Jurkat, Clone E6-1 (cell line): Measurements from ENCODE around the gene LDB3. TPM values are rescaled to one million over a fixed set of nuclear protein-coding genes. Genes with fewer than 3 reads are reported as not detected.
"Not testable (repeated sequence)": the region's sequence is repeated elsewhere in the genome, so short reads cannot be mapped to it uniquely, and the experiment has no call there.

Experiments used
- DNase-seq: peaks from one replicate; pipeline ENCODE4 v3.0.0-alpha.2; 2011; ENCODE audit warnings: low read depth, low spot score
- H3K4me3 ChIP-seq: 2 replicates; pipeline ENCODE4 v1.5.1; 2011; ENCODE audit warnings: mild to moderate bottlenecking, low read length, control low read depth, moderate library complexity
- polyA plus RNA-seq: library from polyadenylated mRNA; unstranded; fragments of >200 nt; gene quantifications from one replicate; pipeline ENCODE4 v1.2.1, GENCODE V29; 2012; ENCODE audit warnings: missing spikeins; ENCODE audit not compliant: insufficient read length, insufficient read depth

LDB3 gene
- 0.57 TPM for polyA plus RNA-seq

GRCh38 chr10:86668297-86669165 is at the start of gene LDB3:
Gene LDB3, plus strand, starts transcription at chr10:86668511. Its CDS starts 181 bp downstream, at chr10:86668692.
- H3K4me3 ChIP-seq, result no peak within 1 kb of the TSS
- no peak for DNase-seq

DNA sequence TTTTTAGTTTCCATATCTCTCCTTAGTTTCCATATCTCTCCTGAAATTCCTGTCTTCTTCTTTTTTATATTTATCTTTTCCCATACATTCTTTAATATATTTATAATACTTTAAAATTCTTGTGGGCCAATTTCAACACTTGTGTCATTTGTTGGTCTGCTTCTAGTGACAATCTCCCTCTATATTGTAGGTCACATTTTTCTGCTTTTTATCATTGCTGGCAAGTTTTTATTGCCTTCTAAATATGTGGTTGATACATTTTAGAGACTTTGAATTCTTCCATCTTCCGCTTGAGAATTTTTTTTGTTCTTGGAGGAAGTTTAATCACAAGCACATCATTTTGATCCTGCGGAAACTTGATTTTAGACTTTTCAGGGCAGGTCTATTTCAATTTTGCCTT is 40.0 kb upstream of the LDB3 start:
- DNase-seq, result no peak
- no peak overlapping the region for H3K4me3 ChIP-seq

DNA sequence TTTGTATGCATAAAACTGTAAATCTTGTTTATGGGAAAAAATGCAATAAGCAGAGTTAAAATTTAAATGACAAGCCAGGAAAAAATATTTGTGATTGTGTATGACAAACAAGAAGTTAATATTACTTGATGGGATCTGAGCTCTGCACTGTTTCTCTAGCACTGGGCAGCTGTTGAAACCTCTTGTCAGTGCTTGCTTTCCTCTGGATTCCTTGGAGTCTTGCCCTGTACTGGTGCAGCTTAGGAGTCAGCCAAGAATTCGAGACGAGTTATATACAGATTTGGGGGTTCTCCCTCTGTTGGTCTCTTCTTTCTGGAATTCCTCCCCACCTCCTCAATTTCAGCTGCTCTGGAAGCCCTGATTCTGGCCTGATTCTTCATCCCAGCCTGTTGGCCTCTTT is 38.2 kb upstream of the LDB3 start:
- no peak for DNase-seq
- no peak overlapping the region for H3K4me3 ChIP-seq

DNA sequence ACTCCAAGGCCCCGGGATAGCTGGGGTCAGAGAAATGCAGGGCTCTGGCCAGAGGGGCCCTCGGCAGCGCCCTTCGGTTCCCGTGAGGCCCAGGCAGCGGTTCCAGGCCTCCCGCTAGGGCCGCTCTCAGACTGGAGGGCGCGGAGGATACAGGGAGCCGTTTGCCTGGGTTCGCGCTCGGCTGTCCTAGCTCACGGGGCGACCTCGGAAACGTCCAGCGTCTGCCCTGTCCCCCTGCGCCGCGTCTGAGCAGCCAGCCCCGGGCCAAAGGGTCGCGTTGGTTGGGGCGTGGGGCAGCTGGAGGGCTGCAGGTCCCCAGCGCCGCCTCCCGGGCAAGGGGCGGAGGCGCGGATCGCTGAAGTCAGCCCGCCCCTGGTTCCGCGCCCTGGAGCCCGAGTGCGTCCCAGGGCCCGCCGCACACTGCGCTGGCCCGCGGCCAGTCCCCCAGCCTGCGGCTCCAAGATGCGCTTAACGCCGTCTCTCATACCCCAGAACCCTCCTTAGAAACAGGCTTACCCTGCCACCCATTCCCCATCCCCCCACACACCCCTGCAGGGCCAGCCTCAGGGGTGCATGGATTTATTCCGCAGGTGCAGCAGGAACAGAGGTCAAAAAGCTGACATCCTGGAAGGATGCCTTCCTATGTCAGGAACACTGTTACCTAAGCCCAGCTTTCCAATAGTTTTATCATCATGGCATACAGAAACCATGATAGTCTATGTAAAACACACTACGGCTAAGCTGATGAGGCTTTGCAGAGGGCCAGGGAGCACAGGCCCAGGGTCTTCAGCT is 36.1 kb upstream of the LDB3 start:
- H3K4me3 ChIP-seq, result no peak overlapping the region
- no peak for DNase-seq

- no peak overlapping the region for H3K4me3 ChIP-seq
Measured at GRCh38 chr10:86632951-86633350, 35.4 kb upstream of the LDB3 start.

GRCh38 chr10:86635402-86635801 is 32.9 kb upstream of the LDB3 start:
- no peak for DNase-seq
- H3K4me3 ChIP-seq, result no peak overlapping the region

More at GRCh38 chr10:86632951-86633350, 35.4 kb upstream of the LDB3 start:
- no peak for DNase-seq

GRCh38 chr10:86636311-86636710 is 32.0 kb upstream of the LDB3 start:
- DNase-seq, result no peak
- H3K4me3 ChIP-seq, result no peak overlapping the region

GRCh38 chr10:86642021-86642420 is 26.3 kb upstream of the LDB3 start:
- DNase-seq, result no peak
- H3K4me3 ChIP-seq, result no peak overlapping the region

- no peak for DNase-seq
- H3K4me3 ChIP-seq, result no peak overlapping the region
Measured at GRCh38 chr10:86642499-86642898, 25.8 kb upstream of the LDB3 start.

DNA sequence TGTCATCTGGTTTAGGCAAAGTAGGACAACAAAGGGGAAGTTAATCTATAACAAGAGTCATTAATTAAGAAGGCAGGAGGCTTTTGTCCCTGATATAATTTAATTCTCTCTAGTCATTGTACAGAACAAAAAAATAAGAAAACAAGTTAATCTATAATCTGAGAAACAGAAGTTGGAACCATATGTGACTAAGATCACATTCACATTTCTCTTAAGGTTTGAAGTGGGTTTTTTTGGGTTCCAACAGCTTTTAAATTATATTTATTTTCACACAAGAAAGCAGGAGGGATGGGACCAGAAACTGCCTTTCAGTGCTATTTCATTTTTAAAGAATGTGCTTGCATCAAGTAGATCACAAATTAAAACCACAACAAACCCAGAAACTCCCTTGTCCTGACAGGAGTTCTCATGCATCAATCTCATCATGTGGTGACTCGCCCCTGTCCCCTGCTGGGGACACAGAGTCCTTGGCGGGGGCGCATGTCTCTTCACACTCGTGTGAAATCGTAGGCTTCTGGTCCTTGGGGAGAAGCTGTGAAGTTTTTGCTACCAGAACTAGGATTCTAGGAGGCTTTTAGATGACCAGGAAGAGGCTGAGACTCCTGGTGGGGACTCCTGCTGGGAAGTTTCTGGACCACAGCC is 24.0 kb upstream of the LDB3 start:
- no peak overlapping the region for H3K4me3 ChIP-seq
- peak; percentile 11 for DNase-seq

GRCh38 chr10:86644794-86645445 is 23.4 kb upstream of the LDB3 start:
- no peak overlapping the region for H3K4me3 ChIP-seq
- no peak for DNase-seq

- not testable (repeated sequence) for H3K4me3 ChIP-seq, DNase-seq
Measured at GRCh38 chr10:86645621-86646165, 22.6 kb upstream of the LDB3 start.

- DNase-seq, result no peak
- no peak overlapping the region for H3K4me3 ChIP-seq
Measured at GRCh38 chr10:86646532-86646931, 21.8 kb upstream of the LDB3 start.

- no peak for DNase-seq
- H3K4me3 ChIP-seq, result no peak overlapping the region
Measured at GRCh38 chr10:86646933-86647332, 21.4 kb upstream of the LDB3 start.

DNA sequence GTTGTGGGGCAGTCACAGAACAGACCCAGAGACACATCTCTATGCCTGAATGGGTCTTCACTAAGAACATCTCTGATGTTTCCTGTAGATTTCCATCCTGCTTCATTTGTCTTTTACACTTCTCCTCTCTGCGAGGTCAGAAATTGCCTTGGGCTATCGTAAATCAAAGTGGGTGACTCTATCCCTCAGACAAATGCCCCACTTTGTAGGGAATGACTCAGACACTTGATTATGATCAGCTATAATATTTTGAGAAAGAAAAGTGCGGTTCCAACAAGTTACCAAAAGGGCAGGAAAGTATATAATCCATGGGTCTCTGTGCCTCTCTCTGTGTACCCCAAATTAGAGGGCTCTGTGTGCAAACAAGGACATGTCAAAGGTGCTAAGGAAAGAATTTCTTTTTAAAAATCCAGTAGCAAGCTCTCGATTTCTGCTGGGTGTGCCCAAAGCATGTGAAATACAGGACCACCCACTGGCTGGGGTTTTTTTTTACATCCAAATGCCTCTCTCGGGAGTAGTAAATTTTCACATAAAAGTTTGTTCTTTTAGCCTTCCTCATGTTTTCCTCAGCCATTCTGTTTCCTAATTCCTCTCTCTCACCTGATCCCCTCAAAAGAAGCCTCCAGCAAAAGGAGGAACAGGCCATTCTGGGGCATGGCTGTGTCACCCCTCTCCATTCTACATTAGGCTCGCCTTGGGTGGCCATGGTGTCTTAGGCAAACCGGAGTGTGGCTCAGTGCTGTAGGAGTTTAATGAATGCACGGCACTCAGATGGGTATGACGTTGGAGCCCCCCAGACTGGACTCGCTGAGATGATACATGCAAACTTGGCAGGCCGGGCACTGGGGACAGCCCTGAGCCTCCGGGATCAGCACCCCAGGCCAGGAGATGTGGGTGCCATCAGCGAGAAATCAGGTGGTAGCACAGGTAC is 20.3 kb upstream of the LDB3 start:
- no peak for DNase-seq
- H3K4me3 ChIP-seq, result no peak overlapping the region

DNA sequence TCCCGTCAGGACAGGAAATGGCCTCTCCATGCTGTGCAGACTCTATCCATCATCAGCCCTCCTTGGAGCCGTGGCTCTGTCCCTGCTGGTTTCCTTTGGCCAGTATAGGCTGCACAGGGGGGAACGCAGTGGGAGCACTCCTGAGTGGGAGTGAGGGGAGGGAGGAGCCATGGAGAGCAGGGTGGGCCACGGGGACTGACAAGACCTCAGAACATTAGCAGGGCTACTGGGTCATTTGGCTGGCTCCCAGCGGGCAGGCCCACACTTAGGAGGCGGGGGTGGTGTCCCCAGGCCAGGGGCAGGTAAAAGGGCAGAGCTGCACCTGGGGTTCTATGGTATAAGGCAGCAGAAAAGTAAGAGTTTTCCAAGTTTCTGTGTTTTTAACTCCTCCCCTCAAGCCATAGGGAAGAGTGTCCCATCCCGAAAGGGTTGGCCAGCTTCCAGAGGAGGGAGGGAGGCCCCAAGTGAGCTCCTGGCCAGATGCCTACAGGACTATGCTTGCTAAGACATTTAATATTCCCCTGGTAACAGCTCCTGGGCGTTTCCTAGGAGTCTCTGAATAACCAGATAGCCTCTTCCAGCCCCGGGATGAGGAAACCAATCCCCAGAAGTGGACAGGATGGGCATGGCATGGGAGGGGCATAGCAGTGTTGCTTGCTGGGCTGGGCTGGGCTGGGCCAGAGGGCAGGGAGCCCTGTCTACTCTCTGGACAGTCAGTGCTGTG is 19.4 kb upstream of the LDB3 start:
- H3K4me3 ChIP-seq, result no peak overlapping the region
- no peak for DNase-seq

GRCh38 chr10:86649471-86650150 is 18.7 kb upstream of the LDB3 start:
- H3K4me3 ChIP-seq, result no peak overlapping the region
- no peak for DNase-seq
